PC-9 (cell line): ENCODE measurements around the gene NCAM2.

Experiments used
- EZH2 ChIP-seq: fragments of 200-600 bp; sonication (generic); IDR thresholded peaks from 2 replicates; pipeline ENCODE4 v1.8.0; 2017; ENCODE audit warnings: antibody characterized with exemption, low read depth
- TF ChIP-seq, protein P1 (sequence below): fragments of 200-600 bp; sonication (generic); conservative IDR thresholded peaks from 2 replicates; pipeline ENCODE4 v1.6.1; 2017; ENCODE audit warnings: mixed run types, antibody characterized with exemption, mild to moderate bottlenecking, moderate library complexity

DNA sequence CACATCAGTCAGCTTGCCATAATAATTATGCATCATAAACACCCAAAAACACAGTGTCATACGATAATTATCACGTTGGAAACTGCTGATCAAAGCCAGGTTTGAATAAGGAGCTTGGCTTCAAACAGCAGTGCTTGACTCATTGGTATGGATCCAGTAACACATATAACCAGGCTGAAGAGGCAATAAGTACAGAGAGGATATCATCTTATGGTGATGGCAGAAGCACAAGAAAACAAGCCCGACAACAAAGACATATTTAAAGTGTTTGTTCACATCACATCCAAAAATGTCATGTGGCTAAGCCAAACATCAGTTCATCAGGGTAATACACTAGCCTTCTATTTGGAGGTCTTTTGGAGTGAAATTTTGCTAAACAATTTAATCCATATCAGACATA lies 389.7 kb downstream of the NCAM2 start:
- no peak for TF ChIP-seq EZH2
- TF ChIP-seq, protein P1, sequence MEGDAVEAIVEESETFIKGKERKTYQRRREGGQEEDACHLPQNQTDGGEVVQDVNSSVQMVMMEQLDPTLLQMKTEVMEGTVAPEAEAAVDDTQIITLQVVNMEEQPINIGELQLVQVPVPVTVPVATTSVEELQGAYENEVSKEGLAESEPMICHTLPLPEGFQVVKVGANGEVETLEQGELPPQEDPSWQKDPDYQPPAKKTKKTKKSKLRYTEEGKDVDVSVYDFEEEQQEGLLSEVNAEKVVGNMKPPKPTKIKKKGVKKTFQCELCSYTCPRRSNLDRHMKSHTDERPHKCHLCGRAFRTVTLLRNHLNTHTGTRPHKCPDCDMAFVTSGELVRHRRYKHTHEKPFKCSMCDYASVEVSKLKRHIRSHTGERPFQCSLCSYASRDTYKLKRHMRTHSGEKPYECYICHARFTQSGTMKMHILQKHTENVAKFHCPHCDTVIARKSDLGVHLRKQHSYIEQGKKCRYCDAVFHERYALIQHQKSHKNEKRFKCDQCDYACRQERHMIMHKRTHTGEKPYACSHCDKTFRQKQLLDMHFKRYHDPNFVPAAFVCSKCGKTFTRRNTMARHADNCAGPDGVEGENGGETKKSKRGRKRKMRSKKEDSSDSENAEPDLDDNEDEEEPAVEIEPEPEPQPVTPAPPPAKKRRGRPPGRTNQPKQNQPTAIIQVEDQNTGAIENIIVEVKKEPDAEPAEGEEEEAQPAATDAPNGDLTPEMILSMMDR: no peak
